ENCODE results near the gene STOML1.

DNA sequence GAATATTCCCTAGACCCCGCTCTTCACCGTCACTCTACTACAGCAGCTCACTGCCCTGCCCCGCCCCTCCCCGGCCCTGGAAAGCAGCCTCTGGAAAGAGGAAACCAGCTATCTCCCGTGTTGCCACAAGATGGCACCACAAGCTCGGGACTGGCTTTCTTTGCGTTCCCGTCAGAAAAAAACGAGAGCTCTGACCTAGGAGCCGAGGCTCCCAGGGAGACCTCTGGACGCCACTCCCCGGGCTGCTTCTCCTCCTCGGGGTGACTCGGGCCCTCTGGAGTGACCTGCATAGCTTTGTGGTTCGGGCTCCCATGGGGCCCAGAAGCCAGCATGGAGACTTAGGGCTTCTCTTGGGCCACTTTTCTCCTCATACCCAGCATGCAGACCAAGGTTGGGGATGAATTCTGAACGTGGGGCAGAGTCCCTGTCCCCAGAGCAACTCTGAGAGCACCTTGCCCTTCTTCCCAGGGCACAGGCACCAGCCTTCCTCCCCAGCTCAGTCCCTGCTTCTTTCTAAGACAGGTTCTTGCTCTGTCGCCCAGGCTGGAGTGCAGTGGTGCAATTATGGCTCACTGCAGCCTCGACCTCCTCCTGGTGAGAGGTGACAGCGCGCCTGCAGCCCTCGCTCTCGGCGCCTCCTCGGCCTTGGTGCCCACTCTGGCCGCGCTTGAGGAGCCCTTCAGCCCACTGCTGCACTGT is 19.0 kb downstream of the STOML1 start:
- TF ChIP-seq TAF1 (IDR thresholded peaks at IDR 0.05; ENCODE audit: borderline replicate concordance, low read depth, low read length) (no peak), SP1 (IDR thresholded peaks at IDR 0.05; ENCODE audit: low read depth, low read length) (peak; percentile 13), JUND (IDR thresholded peaks at IDR 0.05; ENCODE audit: low read depth, low read length) (no peak), HDAC2 (IDR thresholded peaks at IDR 0.05) (no peak), BHLHE40 (IDR thresholded peaks at IDR 0.05; ENCODE audit: borderline replicate concordance in 1 of 2, low read depth in 2 of 2, low read length in 1 of 2) (0 out of 4 replicates have a peak, but pooled peaks of 1 of the 2 experiments have one; percentile 35), ZNF274 (IDR thresholded peaks at IDR 0.05; ENCODE audit: insufficient read depth, insufficient read length) (no peak), CREM (IDR thresholded peaks at IDR 0.05; ENCODE audit: low read depth) (no peak), CREB1 (IDR thresholded peaks at IDR 0.05; ENCODE audit: low read depth) (no peak), FOXM1 (IDR thresholded peaks at IDR 0.05; ENCODE audit: low read depth, low read length) (no peak), KAT2A (conservative IDR thresholded peaks at IDR 0.05; ENCODE audit: control insufficient read depth, low read depth, low read length) (no peak), NRF1 (conservative IDR thresholded peaks at IDR 0.05; ENCODE audit: low read depth, low read length) (no peak)
- TF ChIP-seq, protein P1, sequence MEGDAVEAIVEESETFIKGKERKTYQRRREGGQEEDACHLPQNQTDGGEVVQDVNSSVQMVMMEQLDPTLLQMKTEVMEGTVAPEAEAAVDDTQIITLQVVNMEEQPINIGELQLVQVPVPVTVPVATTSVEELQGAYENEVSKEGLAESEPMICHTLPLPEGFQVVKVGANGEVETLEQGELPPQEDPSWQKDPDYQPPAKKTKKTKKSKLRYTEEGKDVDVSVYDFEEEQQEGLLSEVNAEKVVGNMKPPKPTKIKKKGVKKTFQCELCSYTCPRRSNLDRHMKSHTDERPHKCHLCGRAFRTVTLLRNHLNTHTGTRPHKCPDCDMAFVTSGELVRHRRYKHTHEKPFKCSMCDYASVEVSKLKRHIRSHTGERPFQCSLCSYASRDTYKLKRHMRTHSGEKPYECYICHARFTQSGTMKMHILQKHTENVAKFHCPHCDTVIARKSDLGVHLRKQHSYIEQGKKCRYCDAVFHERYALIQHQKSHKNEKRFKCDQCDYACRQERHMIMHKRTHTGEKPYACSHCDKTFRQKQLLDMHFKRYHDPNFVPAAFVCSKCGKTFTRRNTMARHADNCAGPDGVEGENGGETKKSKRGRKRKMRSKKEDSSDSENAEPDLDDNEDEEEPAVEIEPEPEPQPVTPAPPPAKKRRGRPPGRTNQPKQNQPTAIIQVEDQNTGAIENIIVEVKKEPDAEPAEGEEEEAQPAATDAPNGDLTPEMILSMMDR (IDR thresholded peaks at IDR 0.05 in 2 of 3, conservative IDR thresholded peaks at IDR 0.05 in 1 of 3; ENCODE audit: control insufficient read depth in 2 of 3, extremely low read depth in 1 of 3, insufficient read depth in 1 of 3, low read depth in 3 of 3, low read length in 3 of 3) = peak; percentile 89 to 99 (median 93); a peak in 5 of 6 replicates
